Activated CD4-positive, alpha-beta memory T cell treated with anti-CD3 and anti-CD28 coated beads for 36 hours (primary cell): ENCODE measurements around the gene TREM2. TPM values are rescaled to one million over a fixed set of nuclear protein-coding genes. Genes with fewer than 3 reads are reported as not detected.
A peak's percentile ranks its signal among the peaks of the same experiment; 100 is the strongest.

Experiments
- CTCF ChIA-PET: fragments of 350-600 bp; sonication (Branson Sonifier 250); formaldehyde crosslinking; loops from one replicate; lab custom pipeline; 2021; ENCODE audit warnings: antibody characterized with exemption, inconsistent platforms; lab: Charles Lee
- POLR2A ChIA-PET: fragments of 350-600 bp; sonication (Branson Sonifier 250); formaldehyde crosslinking; loops from one replicate; lab custom pipeline; 2021; ENCODE audit warnings: antibody characterized with exemption; lab: Charles Lee
- DNase-seq: peaks from one replicate; pipeline ENCODE4 v3.0.0-alpha.2; 2020
- H3K27ac Mint-ChIP-seq: one replicate; pipeline ENCODE4 v1.8.0; 2021; ENCODE audit warnings: mixed read lengths
- H3K27me3 Mint-ChIP-seq: one replicate; pipeline ENCODE4 v1.8.0; 2021; ENCODE audit warnings: mixed read lengths
- H3K36me3 Mint-ChIP-seq: one replicate; pipeline ENCODE4 v1.8.0; 2021; ENCODE audit warnings: mixed read lengths
- H3K4me1 Mint-ChIP-seq: one replicate; pipeline ENCODE4 v1.8.0; 2021; ENCODE audit warnings: low read depth, mixed read lengths
- H3K4me3 Mint-ChIP-seq: one replicate; pipeline ENCODE4 v1.8.0; 2021; ENCODE audit warnings: mild to moderate bottlenecking, mixed read lengths
- H3K9me3 Mint-ChIP-seq: one replicate; pipeline ENCODE4 v1.8.0; 2021; ENCODE audit warnings: mixed read lengths
- intact Hi-C: fragments of 100-400 bp; cut with micrococcal nuclease; formaldehyde crosslinking; loops from one replicate; pipeline ENCODE4 v1.15.1; 2023
- total RNA-seq, 2 experiments: library from RNA; stranded (reverse); gene quantifications; one replicate each; pipeline ENCODE4 v1.2.3, GENCODE V29; 2021

The TREM2 gene
- not detected for total RNA-seq

DNA sequence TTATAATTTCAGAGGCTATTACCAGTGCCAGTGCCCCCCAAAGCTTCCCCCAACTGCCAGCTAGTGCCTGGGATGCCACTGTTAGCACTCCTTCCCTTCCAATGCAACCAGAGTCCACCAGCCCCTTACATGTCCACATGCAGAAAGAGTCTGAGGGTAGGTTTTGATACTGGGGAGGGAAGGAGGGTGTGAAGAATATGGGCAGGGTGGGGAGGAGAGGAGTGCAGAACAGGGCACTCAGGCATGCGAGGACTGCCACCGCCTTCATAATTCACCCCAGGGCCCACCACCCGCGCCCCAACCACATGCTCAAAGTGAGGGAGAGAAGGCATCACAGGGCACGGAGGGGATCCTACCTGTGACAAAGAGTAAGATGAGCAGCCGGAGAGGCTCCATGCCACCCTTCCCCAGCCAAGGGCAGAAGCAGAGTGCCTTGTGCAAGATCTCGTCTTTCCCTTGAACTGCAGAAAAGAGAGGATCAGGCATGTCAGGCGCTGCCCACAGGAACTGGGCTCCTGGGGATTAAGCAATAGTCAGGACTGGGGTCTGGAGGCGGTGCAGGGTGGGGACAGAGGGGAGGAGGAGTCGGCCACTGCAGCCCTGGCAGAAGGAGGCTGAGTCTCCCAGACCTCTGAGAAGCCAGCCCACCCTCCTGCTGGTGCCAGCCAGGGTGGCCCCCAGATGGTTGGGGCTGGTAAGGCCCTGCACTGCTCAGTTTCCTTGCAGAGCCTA lies at the start of gene TREM2:
Gene TREM2 (minus strand): TSS at position 430 of the 732 bp plus-strand sequence. CDS start 34 bp downstream, at position 396.
- Mint-ChIP-seq H3K4me1 (no peaks in the 10 kb centered on the region), H3K36me3 (no peaks in the 10 kb centered on the region), H3K27ac (no peak within 1 kb of the TSS), H3K4me3 (no peak within 1 kb of the TSS), H3K9me3 (no peaks in the 10 kb centered on the region), H3K27me3 (peaks cover 8% of the 10 kb centered on the region)
- POLR2A ChIA-PET: no interaction called here
- CTCF ChIA-PET: no interaction called here
- DNase-seq: no peak
- intact Hi-C loops: no loop called here

DNA sequence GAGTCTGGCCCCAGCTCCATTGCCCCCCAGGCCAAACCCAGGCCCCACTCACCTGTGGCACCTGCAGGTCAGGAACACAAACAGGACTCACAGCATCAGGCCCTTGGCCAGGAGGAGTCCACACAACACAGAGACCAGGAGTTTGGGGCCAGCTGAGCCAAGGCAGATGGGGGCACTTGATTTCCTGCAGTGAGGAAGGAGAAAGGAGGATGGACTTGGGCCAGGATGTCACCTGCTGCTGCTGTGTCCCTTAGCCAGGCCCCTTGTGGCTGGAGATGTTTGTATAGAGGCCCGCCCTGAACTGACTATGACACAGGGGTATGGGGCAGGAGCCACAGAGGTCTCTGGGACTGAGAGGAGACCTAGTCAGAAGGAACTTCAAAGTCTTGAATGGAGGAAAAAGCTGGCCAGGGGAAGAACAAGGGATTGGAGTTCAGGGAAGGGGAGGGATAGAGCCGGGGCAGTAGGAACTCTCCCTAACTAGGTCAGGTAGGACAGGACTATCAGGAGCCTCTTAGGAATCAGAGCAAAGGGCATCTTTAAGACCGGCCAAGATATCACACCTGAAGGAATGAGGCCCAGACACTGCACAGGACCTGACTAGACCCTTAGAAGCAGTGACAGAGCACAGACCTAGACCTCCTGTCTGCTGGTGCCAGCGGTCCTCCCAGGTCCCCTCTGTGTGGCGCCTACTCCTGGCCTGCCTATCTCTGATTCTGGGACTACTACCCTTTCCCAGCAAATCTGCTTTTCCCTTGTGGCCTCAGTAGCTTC lies 46.8 kb upstream of the TREM2 start:
- ChIA-PET POLR2A (no interaction called here), CTCF (interaction anchor here (1.2 to 1.4 kb wide), 2 partner anchors 18 to 28 kb away, joined by 3 read pairs; no protein-coding TSS in a partner anchor)
- peak overlapping the region; percentile 11 for H3K27ac Mint-ChIP-seq
- no peak for DNase-seq
- H3K4me3 Mint-ChIP-seq: no peak overlapping the region
- peaks cover 10% of the 10 kb centered on the region for H3K9me3 Mint-ChIP-seq
- intact Hi-C loops: no loop called here
- peaks cover 4% of the 10 kb centered on the region for H3K36me3 Mint-ChIP-seq
- H3K27me3 Mint-ChIP-seq: no peaks in the 10 kb centered on the region
- H3K4me1 Mint-ChIP-seq: peaks cover 10% of the 10 kb centered on the region

DNA sequence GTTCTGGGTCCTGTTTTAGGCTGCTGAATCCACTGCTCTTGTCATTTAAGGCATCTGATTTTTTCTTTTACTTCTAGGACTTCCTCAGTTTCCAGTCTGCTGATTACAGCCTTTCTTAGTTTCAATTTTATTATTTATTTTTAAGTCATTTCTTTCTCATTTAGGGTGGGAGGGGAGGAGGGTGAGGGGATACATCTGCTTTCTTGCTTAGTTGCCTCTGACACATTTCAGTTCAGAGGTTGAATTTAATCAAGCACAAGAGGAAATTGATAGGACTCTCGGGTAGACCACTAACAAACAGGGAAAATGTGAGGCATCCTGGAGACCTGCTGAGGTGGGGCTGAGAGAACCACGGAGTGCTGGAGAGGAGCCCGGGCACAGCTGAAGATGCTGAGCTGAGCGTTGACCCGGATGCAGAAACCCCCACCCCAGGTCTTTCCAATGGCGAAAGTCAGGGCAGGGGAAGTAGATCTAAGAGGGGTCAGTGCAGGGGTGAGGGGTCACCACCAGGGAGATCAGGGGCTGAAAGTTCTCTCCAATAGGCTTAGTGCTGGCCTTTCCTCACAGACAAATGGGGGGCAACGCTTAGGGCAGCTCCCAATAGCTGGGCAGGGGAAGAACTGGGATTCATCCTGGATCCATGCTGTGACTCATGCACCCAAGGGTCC lies 45.7 kb upstream of the TREM2 start:
- intact Hi-C loops: no loop called here
- Mint-ChIP-seq H3K27ac (no peak overlapping the region), H3K27me3 (no peaks in the 10 kb centered on the region), H3K36me3 (no peaks in the 10 kb centered on the region), H3K9me3 (no peaks in the 10 kb centered on the region), H3K4me3 (no peak overlapping the region), H3K4me1 (peaks cover 10% of the 10 kb centered on the region)
- CTCF ChIA-PET: interaction anchor here (1.2 kb wide), 1 partner anchor 17 kb away, joined by 3 read pairs; no protein-coding TSS in a partner anchor
- DNase-seq: no peak
- POLR2A ChIA-PET: no interaction called here

DNA sequence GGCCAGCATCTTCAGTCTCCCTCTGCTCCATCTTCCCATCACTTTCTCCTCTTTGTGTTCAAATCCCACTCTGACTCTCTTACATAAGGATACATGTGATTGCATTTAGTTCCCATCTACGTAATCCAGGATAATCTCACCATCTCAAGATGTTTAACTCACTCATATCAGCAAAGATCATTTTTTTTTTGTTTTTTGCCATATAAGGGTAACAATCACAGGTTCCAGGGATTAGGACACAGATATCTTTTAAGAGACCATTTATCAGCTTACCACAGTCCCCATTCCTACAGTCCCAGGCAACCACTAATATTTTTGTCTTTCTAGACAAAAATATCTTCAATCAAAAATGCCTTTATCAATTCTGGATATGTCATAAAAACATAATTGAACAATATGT lies 41.2 kb upstream of the TREM2 start:
- ChIA-PET CTCF (no interaction called here), POLR2A (interaction anchor here (0.7 kb wide), 1 partner anchor 1210 kb away, joined by 3 read pairs; no protein-coding TSS in a partner anchor)
- H3K4me1 Mint-ChIP-seq: peaks cover 51% of the 10 kb centered on the region
- intact Hi-C loops: loop anchor here (5.0 kb wide), 1 partner anchor 93 kb away; no protein-coding TSS in a partner anchor
- no peak overlapping the region for H3K27ac Mint-ChIP-seq
- H3K4me3 Mint-ChIP-seq: no peak overlapping the region
- DNase-seq: no peak
- no peaks in the 10 kb centered on the region for H3K9me3 Mint-ChIP-seq
- H3K27me3 Mint-ChIP-seq: no peaks in the 10 kb centered on the region
- H3K36me3 Mint-ChIP-seq: no peaks in the 10 kb centered on the region

DNA sequence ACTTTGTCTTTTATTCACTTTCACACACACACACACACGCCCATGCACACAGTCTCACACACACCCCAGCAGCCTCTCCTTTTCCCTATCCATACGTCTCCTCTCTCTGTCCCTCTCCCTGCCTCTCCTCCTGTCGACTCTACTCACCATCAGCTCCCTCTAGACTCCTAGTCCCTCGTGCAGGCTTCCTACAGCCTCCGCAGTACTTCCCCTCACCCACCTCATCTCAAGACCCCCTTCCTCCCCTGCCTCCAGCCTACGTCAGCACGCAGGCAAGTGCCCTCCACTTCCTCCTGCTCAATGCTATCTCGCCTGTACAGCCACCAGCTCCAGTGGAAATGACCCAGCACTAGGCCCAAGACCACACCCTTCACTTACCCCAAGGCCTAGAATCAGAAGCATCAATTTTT lies 38.9 kb upstream of the TREM2 start:
- H3K4me3 Mint-ChIP-seq: peak overlapping the region; percentile 69
- H3K27me3 Mint-ChIP-seq: no peaks in the 10 kb centered on the region
- intact Hi-C loops: loop anchor here (2.0 to 5.0 kb wide), 3 partner anchors 96 to 117 kb away; no protein-coding TSS in a partner anchor
- POLR2A ChIA-PET: no interaction called here
- peaks cover 6% of the 10 kb centered on the region for H3K36me3 Mint-ChIP-seq
- CTCF ChIA-PET: interaction anchor here (1.0 to 1.3 kb wide), 2 partner anchors 25 to 134 kb away, joined by 3 read pairs; no protein-coding TSS in a partner anchor
- peaks cover 47% of the 10 kb centered on the region for H3K4me1 Mint-ChIP-seq
- peak overlapping the region; percentile 95 for H3K27ac Mint-ChIP-seq
- DNase-seq: no peak
- no peaks in the 10 kb centered on the region for H3K9me3 Mint-ChIP-seq

DNA sequence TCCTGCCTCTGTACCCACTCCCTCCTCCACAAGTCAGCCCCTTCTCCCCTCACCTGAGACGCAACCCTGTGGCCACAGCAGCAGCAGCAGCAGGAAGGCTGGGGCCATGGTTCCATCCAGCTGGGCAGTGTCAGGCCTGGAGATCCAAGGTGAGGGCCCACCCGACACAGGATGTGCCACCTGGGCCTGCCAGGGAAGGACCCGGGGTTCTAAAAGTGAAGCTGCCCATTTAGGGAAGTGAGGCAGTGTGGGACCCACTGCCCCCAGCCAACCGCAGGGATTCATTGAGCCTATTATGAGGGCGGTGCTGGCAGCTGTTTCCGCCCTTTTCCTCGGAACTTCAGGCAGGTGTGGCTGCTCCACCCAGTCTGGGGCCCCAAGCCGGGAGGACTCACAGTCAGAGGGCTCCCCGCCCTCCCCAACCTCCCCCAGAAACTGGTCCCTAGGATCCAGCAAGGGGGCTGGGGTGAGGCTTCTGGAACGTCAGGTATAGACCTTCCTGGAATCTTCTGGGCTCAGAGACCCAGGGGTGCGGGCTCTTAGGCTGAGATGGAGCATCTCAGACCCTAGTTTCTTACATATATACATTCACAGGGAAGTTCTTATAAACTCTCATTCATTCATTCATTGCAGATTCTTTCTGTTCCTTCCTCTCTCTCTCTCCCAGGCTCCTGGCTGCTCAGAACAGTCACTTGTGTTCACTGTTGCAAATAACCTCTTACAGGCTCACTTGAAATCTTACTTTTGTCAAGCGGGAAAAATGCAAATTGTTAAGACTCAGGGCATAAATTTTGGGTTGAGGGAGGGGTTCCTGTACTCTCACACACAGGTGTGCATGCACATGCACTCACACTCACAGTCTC lies 38.2 kb upstream of the TREM2 start, which contains the start of gene TREML2:
Gene TREML2 (minus strand): TSS at position 249 of the 863 bp plus-strand sequence. CDS start 141 bp downstream, at position 108.
- peak within 1 kb of the TSS; percentile 69 for H3K4me3 Mint-ChIP-seq
- ChIA-PET POLR2A (interaction anchor here (0.6 to 1.5 kb wide), 4 partner anchors 13 to 125 kb away, joined by 3 to 4 read pairs (median 3); no protein-coding TSS in a partner anchor), CTCF (interaction anchor here (0.8 to 1.1 kb wide), 5 partner anchors 9 to 106 kb away, joined by 3 to 5 read pairs (median 3); no protein-coding TSS in a partner anchor)
- intact Hi-C loops: loop anchor here (1.0 to 5.0 kb wide), 5 partner anchors 19 to 129 kb away; partner anchors contain the start of genes NFYA and OARD1
- H3K36me3 Mint-ChIP-seq: peaks cover 9% of the 10 kb centered on the region
- peak within 1 kb of the TSS; percentile 95 for H3K27ac Mint-ChIP-seq
- H3K9me3 Mint-ChIP-seq: no peaks in the 10 kb centered on the region
- peaks cover 47% of the 10 kb centered on the region for H3K4me1 Mint-ChIP-seq
- DNase-seq: peak; percentile 66
- no peaks in the 10 kb centered on the region for H3K27me3 Mint-ChIP-seq

DNA sequence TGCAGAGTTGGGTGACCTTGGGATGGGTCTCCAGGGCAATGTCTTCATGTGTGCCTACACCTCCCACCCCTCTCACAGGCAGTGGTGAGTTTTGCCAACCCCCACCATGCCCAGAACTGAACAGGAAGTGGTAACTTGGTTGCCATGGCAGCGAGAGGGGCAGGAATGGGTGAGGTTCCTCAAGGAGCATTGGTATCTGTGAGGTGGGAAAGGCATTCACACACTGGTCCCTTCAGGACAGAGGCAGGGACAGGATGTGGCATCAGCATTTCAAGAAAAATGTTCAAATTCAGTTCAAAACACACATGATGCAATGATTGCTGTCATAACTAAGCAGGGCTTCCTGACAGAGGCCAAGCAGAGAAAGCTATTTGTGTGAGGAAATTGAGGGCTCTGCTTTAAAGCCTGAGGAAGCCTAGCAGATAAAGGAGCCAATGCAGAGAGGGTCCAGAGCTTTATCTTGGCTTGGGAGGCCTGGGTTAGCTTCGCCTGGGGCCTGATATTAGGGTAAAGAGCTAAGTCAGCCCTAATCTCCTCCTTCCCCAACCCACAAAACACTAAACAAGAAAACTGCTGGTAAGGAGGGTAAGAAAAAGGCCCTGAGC lies 37.5 kb upstream of the TREM2 start:
- Mint-ChIP-seq H3K9me3 (no peaks in the 10 kb centered on the region), H3K4me1 (peaks cover 47% of the 10 kb centered on the region), H3K4me3 (peak overlapping the region; percentile 69), H3K36me3 (peaks cover 9% of the 10 kb centered on the region), H3K27ac (peak overlapping the region; percentile 95), H3K27me3 (no peaks in the 10 kb centered on the region)
- POLR2A ChIA-PET: interaction anchor here (0.6 to 1.5 kb wide), 4 partner anchors 13 to 124 kb away, joined by 3 to 4 read pairs (median 3); no protein-coding TSS in a partner anchor
- CTCF ChIA-PET: interaction anchor here (0.8 to 1.1 kb wide), 5 partner anchors 9 to 106 kb away, joined by 3 to 5 read pairs (median 3); no protein-coding TSS in a partner anchor
- intact Hi-C loops: loop anchor here (1.0 to 5.0 kb wide), 5 partner anchors 18 to 128 kb away; partner anchors contain the start of genes NFYA and OARD1
- DNase-seq: peak; percentile 78

DNA sequence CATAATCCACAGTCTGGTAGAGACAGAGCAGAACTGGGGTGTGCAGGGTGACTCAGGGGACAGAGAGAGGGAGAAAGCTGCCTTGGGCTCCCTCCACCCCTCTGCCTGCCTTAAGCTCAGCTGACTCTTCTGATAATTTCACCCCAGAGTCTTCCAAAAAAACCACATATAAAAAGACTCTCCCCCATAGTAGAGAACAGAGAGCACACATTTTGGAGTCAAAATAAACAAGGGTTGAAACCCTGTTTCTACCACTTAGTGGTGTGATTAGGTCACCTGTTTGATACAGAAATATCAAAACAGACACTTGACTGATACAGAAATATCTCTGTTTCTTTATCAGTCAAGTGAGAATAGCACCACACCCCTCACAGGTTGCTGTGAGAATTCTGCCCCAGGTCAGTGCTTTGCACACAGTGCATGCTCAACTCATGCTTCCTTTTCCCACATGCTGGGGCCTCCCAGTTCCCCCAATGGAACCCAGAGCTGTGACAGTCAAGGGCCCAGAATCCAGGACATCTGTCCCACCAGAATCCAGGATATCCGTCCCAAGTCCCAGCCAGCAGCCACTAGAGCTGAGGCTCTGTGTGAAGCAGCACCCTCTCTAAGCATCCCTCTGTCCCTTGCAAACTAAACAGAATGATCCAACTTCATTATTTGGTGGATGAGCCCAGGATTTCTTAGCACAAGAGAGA lies 36.8 kb upstream of the TREM2 start:
- DNase-seq: peak; percentile 69
- Mint-ChIP-seq H3K9me3 (no peaks in the 10 kb centered on the region), H3K27me3 (no peaks in the 10 kb centered on the region), H3K36me3 (peaks cover 9% of the 10 kb centered on the region), H3K27ac (peak overlapping the region; percentile 95), H3K4me1 (peaks cover 49% of the 10 kb centered on the region), H3K4me3 (peak overlapping the region; percentile 69)
- ChIA-PET CTCF (interaction anchor here (0.7 to 1.5 kb wide), 7 partner anchors 8 to 107 kb away, joined by 3 to 6 read pairs (median 3); no protein-coding TSS in a partner anchor), POLR2A (interaction anchor here (1.5 kb wide), 1 partner anchor 123 kb away, joined by 4 read pairs; no protein-coding TSS in a partner anchor)
- intact Hi-C loops: loop anchor here (1.0 to 5.0 kb wide), 5 partner anchors 17 to 127 kb away; partner anchors contain the start of genes NFYA and OARD1

DNA sequence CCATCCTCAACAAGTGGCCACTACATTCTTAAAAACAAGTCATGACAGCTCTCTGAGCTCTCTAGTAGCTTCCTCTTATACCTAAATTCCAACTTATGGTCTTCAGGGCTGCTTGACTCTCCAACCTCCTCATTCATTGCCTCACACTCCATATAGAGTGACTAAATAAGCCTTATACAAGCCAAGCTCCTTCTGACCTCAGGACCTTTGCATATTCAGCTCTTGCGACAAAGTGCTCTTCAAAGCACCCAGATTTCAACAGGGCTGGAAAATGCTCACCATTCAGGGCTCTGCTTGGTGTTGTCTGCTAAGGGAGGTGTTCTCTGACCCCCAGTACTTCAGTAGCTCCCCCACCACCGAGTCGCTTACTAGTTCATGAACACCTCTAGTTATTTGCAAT lies 34.3 kb upstream of the TREM2 start:
- no peak for DNase-seq
- intact Hi-C loops: no loop called here
- no peak overlapping the region for H3K27ac Mint-ChIP-seq
- H3K27me3 Mint-ChIP-seq: no peaks in the 10 kb centered on the region
- peaks cover 16% of the 10 kb centered on the region for H3K36me3 Mint-ChIP-seq
- no peaks in the 10 kb centered on the region for H3K9me3 Mint-ChIP-seq
- peaks cover 39% of the 10 kb centered on the region for H3K4me1 Mint-ChIP-seq
- ChIA-PET POLR2A (no interaction called here), CTCF (interaction anchor here (0.6 to 1.8 kb wide), 2 partner anchors 15 to 83 kb away, joined by 3 to 14 read pairs; no protein-coding TSS in a partner anchor)
- H3K4me3 Mint-ChIP-seq: no peak overlapping the region

DNA sequence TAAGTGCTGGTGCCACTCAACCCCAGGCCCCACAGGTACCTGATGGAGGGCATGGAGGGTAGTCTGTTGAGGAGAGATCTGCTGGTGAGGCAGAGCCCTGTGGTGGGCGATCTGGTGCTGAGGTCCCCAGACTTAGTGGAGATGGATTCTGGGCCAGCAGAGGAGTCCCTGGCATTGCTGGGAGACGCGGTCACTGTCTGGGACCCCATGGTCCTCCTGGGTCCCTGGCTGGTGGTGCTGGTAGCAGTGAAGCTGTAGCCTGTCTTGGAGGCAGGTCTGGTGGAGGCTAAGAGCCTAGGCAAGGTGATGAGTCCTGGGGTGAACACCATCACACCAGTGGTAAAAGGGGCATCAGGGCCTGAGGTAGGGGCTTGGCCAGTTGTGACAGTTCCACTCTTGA lies 31.5 kb upstream of the TREM2 start:
- peaks cover 17% of the 10 kb centered on the region for H3K36me3 Mint-ChIP-seq
- no peak overlapping the region for H3K4me3 Mint-ChIP-seq
- peaks cover 12% of the 10 kb centered on the region for H3K9me3 Mint-ChIP-seq
- peaks cover 10% of the 10 kb centered on the region for H3K4me1 Mint-ChIP-seq
- POLR2A ChIA-PET: no interaction called here
- H3K27ac Mint-ChIP-seq: no peak overlapping the region
- DNase-seq: no peak
- CTCF ChIA-PET: interaction anchor here (0.5 to 1.2 kb wide), 2 partner anchors 12 to 1837 kb away, joined by 3 to 4 read pairs; no protein-coding TSS in a partner anchor
- intact Hi-C loops: no loop called here
- H3K27me3 Mint-ChIP-seq: no peaks in the 10 kb centered on the region
